HCT116 (cell line): ENCODE measurements around the gene MEGF6. TPM values are rescaled to one million over a fixed set of nuclear protein-coding genes. Genes with fewer than 3 reads are reported as not detected.

Experiments
- ATAC-seq: fragments of 200-7000 bp; cut with Tn5 transposase; 2 replicates; pipeline ENCODE4 v1.9.1; 2020; ENCODE audit warnings: mild to moderate bottlenecking, moderate library complexity
- BruUV-seq: library from RNA; stranded (reverse); fragments of 400-500 nt; replicated peaks from 2 replicates; lab custom pipeline; 2021; lab: Mats Ljungman, UMichigan
- CTCF ChIA-PET: fragments of 300-600 bp; sonication (Branson Sonifier 250); formaldehyde crosslinking; loops from one replicate; lab custom pipeline; 2021; ENCODE audit warnings: antibody characterized with exemption; lab: Charles Lee
- POLR2A ChIA-PET: fragments of 300-600, 350-600 bp; sonication (Branson Sonifier 250); formaldehyde crosslinking; loops from one replicate; lab custom pipeline; 2021; ENCODE audit warnings: antibody characterized with exemption; lab: Charles Lee
- RAD21 ChIA-PET, 2 experiments: fragments of 300-600 bp; sonication (Branson Sonifier 250); formaldehyde crosslinking; loops; one replicate each; lab custom pipeline; 2023; ENCODE audit warnings: low total read pairs in 2 of 2; ENCODE audit not compliant: uncharacterized antibody in 2 of 2, unreplicated experiment in 2 of 2, low non-redundant PET in 1 of 2; lab: Charles Lee
- DNase-seq: peaks from one replicate; pipeline ENCODE4 v3.0.0-alpha.2; 2010; ENCODE audit warnings: low read depth, low spot score
- H2AFZ ChIP-seq: fragments of 200-600 bp; shearing (Covaris generic), sonication (generic); 2 replicates; pipeline ENCODE4 v1.6.1; 2017; ENCODE audit warnings: low read depth, mixed run types, mixed read lengths, antibody characterized with exemption, low read length; ENCODE audit not compliant: poor library complexity, severe bottlenecking
- H3K27ac ChIP-seq: 2 replicates; pipeline ENCODE4 v1.5.1; 2012; ENCODE audit warnings: low read depth, low read length
- H3K27me3 ChIP-seq: fragments of 200-600 bp; sonication (generic); 2 replicates; pipeline ENCODE4 v1.6.1; 2016; ENCODE audit warnings: mixed run types, low read length, mixed read lengths; ENCODE audit not compliant: insufficient read depth
- H3K36me3 ChIP-seq, 2 experiments: fragments of 200-500 bp in 1 of 2; fragments of 200-600 bp in 1 of 2; sonication (Bioruptor generic) in 1 of 2; sonication (generic) in 1 of 2; 2 replicates each; pipeline versions ENCODE4 v1.5.1 to v1.6.1; 2014 to 2016; ENCODE audit warnings: low read length in 2 of 2, inconsistent platforms in 1 of 2, mixed read lengths in 1 of 2, mixed run types in 1 of 2; ENCODE audit not compliant: insufficient read depth in 2 of 2, control insufficient read depth in 1 of 2
- H3K4me1 ChIP-seq, 2 experiments: fragments of 200-600 bp in 1 of 2; sonication (generic) in 1 of 2; 2 replicates each; pipeline versions ENCODE4 v1.5.1 to v1.6.1; 2012 to 2017; ENCODE audit warnings: low read length in 2 of 2, inconsistent platforms in 1 of 2, mild to moderate bottlenecking in 1 of 2, mixed read lengths in 1 of 2, mixed run types in 1 of 2, moderate library complexity in 1 of 2; ENCODE audit not compliant: insufficient read depth in 2 of 2, control insufficient read depth in 1 of 2
- H3K4me2 ChIP-seq: fragments of 200-600 bp; sonication (generic); 2 replicates; pipeline ENCODE4 v1.6.1; 2017; ENCODE audit warnings: mixed run types, low read length, mixed read lengths
- H3K4me3 ChIP-seq, 2 experiments: fragments of 200-600 bp in 1 of 2; sonication (generic) in 1 of 2; replicated peaks in 1 of 2; 2 replicates each; pipeline ENCODE4 v1.5.1; 2011 to 2016; ENCODE audit warnings: low read length in 2 of 2, control low read depth in 1 of 2, low read depth in 1 of 2, mild to moderate bottlenecking in 1 of 2, mixed read lengths in 1 of 2, mixed run types in 1 of 2
- H3K79me2 ChIP-seq: fragments of 200-600 bp; sonication (generic); 2 replicates; pipeline ENCODE4 v1.6.1; 2017; ENCODE audit warnings: mild to moderate bottlenecking, mixed run types, low read length, moderate library complexity, mixed read lengths; ENCODE audit not compliant: insufficient read depth
- H3K9ac ChIP-seq: fragments of 200-600 bp; sonication (generic); 2 replicates; pipeline ENCODE4 v1.6.1; 2016; ENCODE audit warnings: low read length, mixed read lengths
- H3K9me2 ChIP-seq: fragments of 200-600 bp; sonication (generic), shearing (Covaris generic); 2 replicates; pipeline ENCODE4 v1.6.1; 2017; ENCODE audit warnings: mixed run types, mild to moderate bottlenecking, moderate library complexity; ENCODE audit not compliant: insufficient read depth
- H3K9me3 ChIP-seq, 2 experiments: fragments of 200-500 bp in 1 of 2; fragments of 200-600 bp in 1 of 2; sonication (Bioruptor generic) in 1 of 2; sonication (generic) in 1 of 2; 2 replicates each; pipeline ENCODE4 v1.6.1; 2014 to 2017; ENCODE audit warnings: low read length in 2 of 2, mixed read lengths in 2 of 2, inconsistent platforms in 1 of 2, low read depth in 1 of 2, mild to moderate bottlenecking in 1 of 2, mixed run types in 1 of 2, moderate library complexity in 1 of 2; ENCODE audit not compliant: control insufficient read depth in 1 of 2, insufficient read depth in 1 of 2
- H4K20me1 ChIP-seq: fragments of 200-600 bp; sonication (generic), shearing (Covaris generic); 2 replicates; pipeline ENCODE4 v1.6.1; 2017; ENCODE audit warnings: mixed run types, mild to moderate bottlenecking, moderate library complexity; ENCODE audit not compliant: insufficient read depth
- ATF3 ChIP-seq: IDR thresholded peaks from 2 replicates; pipeline ENCODE4 v1.6.1; 2012
- CBX3 ChIP-seq: IDR thresholded peaks from 2 replicates; pipeline ENCODE4 v1.6.1; 2012; ENCODE audit warnings: low read depth
- EGR1 ChIP-seq: IDR thresholded peaks from 2 replicates; pipeline ENCODE4 v1.6.1; 2012; ENCODE audit warnings: low read depth
- EZH2 ChIP-seq: fragments of 200-600 bp; sonication (generic); IDR thresholded peaks from 2 replicates; pipeline ENCODE4 v1.6.1; 2017; ENCODE audit warnings: antibody characterized with exemption, mixed run types
- JUND ChIP-seq: IDR thresholded peaks from 2 replicates; pipeline ENCODE4 v1.6.1; 2012
- MAX ChIP-seq: IDR thresholded peaks from 2 replicates; pipeline ENCODE4 v1.6.1; 2012
- POLR2A ChIP-seq: IDR thresholded peaks from 2 replicates; pipeline ENCODE4 v1.7.0; 2011; ENCODE audit warnings: borderline replicate concordance; ENCODE audit not compliant: insufficient read depth, insufficient read length; ENCODE audit errors: extremely low read depth
- POLR2AphosphoS5 ChIP-seq: IDR thresholded peaks from 2 replicates; pipeline ENCODE4 v1.6.1; 2011; ENCODE audit warnings: mild to moderate bottlenecking, low read depth, low read length, moderate library complexity
- REST ChIP-seq: IDR thresholded peaks from 2 replicates; pipeline ENCODE4 v1.6.1; 2012; ENCODE audit warnings: low read depth
- TCF7L2 ChIP-seq: IDR thresholded peaks from 2 replicates; pipeline ENCODE4 v1.7.0; 2011; ENCODE audit warnings: borderline replicate concordance, inconsistent platforms; ENCODE audit not compliant: insufficient read depth, insufficient read length; ENCODE audit errors: extremely low read depth
- YY1 ChIP-seq: IDR thresholded peaks from 2 replicates; pipeline ENCODE4 v1.6.1; 2011; ENCODE audit warnings: low read length, low read depth, moderate library complexity, mild to moderate bottlenecking; ENCODE audit not compliant: insufficient replicate concordance; ENCODE audit errors: extremely low read depth
- ZBTB33 ChIP-seq: IDR thresholded peaks from 2 replicates; pipeline ENCODE4 v1.6.1; 2011; ENCODE audit warnings: mild to moderate bottlenecking, low read length, moderate library complexity; ENCODE audit not compliant: insufficient replicate concordance; ENCODE audit errors: extremely low read depth
- ZFX ChIP-seq: fragments of 450-650 bp; IDR thresholded peaks from 2 replicates; pipeline ENCODE4 v1.6.1; 2017
- intact Hi-C: fragments of 100-400 bp; cut with micrococcal nuclease; formaldehyde crosslinking; loops from 2 replicates; pipeline ENCODE4 v1.10.0; 2022
- total RNA-seq: library from RNA; stranded (reverse); gene quantifications from one replicate; pipeline ENCODE4 v1.2.1, GENCODE V29; 2021; ENCODE audit not compliant: unreplicated experiment

Gene MEGF6
- total RNA-seq, 1 experiment from 2014 or later: 47.6 TPM

GRCh38 chr1:3518756-3519155 is 92.6 kb downstream of the MEGF6 start:
- ChIA-PET POLR2A (no interaction called here), RAD21 (no interaction called here), CTCF (no interaction called here)
- ATAC-seq: no peak
- TF ChIP-seq REST: no peak
- no peak for TF ChIP-seq YY1
- no peak for TF ChIP-seq EGR1
- no peak for TF ChIP-seq ZFX
- no peak for TF ChIP-seq ZBTB33
- no peak for TF ChIP-seq ATF3
- TF ChIP-seq MAX: no peak
- no peak for TF ChIP-seq CBX3
- no peak for TF ChIP-seq TCF7L2
- no peak for TF ChIP-seq POLR2AphosphoS5
- TF ChIP-seq JUND: no peak
- no peak for TF ChIP-seq EZH2
- no peak for TF ChIP-seq POLR2A
- no peak overlapping the region for H3K4me2 ChIP-seq
- no peak for DNase-seq
- H3K27me3 ChIP-seq: no peaks in the 10 kb centered on the region
- H3K4me3 ChIP-seq: no peak overlapping the region
- H3K79me2 ChIP-seq: no peaks in the 10 kb centered on the region
- BruUV-seq: no TSS peak
- no peak overlapping the region for H2AFZ ChIP-seq
- no peak overlapping the region for H3K9ac ChIP-seq
- H3K9me3 ChIP-seq: no peaks in the 10 kb centered on the region
- H3K27ac ChIP-seq: no peak overlapping the region
- intact Hi-C loops: no loop called here
- no peaks in the 10 kb centered on the region for H4K20me1 ChIP-seq
- no peaks in the 10 kb centered on the region for H3K4me1 ChIP-seq
- no peaks in the 10 kb centered on the region for H3K9me2 ChIP-seq
- no peaks in the 10 kb centered on the region for H3K36me3 ChIP-seq
